Activated CD8-positive, alpha-beta T cell treated with anti-CD3 and anti-CD28 coated beads, Interleukin-2, amount 10 ng/mL, durations not matched to agents 7 days and 5 days (primary cell): ENCODE measurements around the gene PANX2. TPM values are rescaled to one million over a fixed set of nuclear protein-coding genes. Genes with fewer than 3 reads are reported as not detected.

ENCODE experiments used
- ATAC-seq: fragments of 150-1000 bp; cut with Tn5 transposase; one replicate; pipeline ENCODE4 v1.10.0; 2021; ENCODE audit warnings: moderate library complexity
- CTCF ChIA-PET: fragments of 350-600 bp; sonication (Branson Sonifier 250); formaldehyde crosslinking; loops from one replicate; lab custom pipeline; 2021; ENCODE audit warnings: antibody characterized with exemption; lab: Charles Lee
- POLR2A ChIA-PET: fragments of 350-600 bp; sonication (Branson Sonifier 250); formaldehyde crosslinking; loops from one replicate; lab custom pipeline; 2021; ENCODE audit warnings: antibody characterized with exemption; lab: Charles Lee
- DNase-seq: peaks from one replicate; pipeline ENCODE4 v3.0.0-alpha.2; 2020
- H3K27ac Mint-ChIP-seq: one replicate; pipeline ENCODE4 v1.8.0; 2021; ENCODE audit warnings: mild to moderate bottlenecking, mixed read lengths
- H3K27me3 Mint-ChIP-seq: one replicate; pipeline ENCODE4 v1.8.0; 2021; ENCODE audit warnings: low read depth, mixed read lengths
- H3K36me3 Mint-ChIP-seq: one replicate; pipeline ENCODE4 v1.8.0; 2021; ENCODE audit warnings: low read depth, mixed read lengths
- H3K4me1 Mint-ChIP-seq: one replicate; pipeline ENCODE4 v1.8.0; 2021; ENCODE audit warnings: low read depth, mixed read lengths
- H3K4me3 Mint-ChIP-seq: one replicate; pipeline ENCODE4 v1.8.0; 2021; ENCODE audit warnings: mild to moderate bottlenecking, mixed read lengths
- H3K9me3 Mint-ChIP-seq: one replicate; pipeline ENCODE4 v1.8.0; 2022; ENCODE audit warnings: mixed read lengths; ENCODE audit not compliant: insufficient read depth
- total RNA-seq, 2 experiments: library from RNA; stranded (reverse); gene quantifications; one replicate each; pipeline ENCODE4 v1.2.3, GENCODE V29; 2021

The PANX2 gene
- total RNA-seq, 2 experiments from 2014 or later, result 0.10 TPM; not detected in 1

DNA sequence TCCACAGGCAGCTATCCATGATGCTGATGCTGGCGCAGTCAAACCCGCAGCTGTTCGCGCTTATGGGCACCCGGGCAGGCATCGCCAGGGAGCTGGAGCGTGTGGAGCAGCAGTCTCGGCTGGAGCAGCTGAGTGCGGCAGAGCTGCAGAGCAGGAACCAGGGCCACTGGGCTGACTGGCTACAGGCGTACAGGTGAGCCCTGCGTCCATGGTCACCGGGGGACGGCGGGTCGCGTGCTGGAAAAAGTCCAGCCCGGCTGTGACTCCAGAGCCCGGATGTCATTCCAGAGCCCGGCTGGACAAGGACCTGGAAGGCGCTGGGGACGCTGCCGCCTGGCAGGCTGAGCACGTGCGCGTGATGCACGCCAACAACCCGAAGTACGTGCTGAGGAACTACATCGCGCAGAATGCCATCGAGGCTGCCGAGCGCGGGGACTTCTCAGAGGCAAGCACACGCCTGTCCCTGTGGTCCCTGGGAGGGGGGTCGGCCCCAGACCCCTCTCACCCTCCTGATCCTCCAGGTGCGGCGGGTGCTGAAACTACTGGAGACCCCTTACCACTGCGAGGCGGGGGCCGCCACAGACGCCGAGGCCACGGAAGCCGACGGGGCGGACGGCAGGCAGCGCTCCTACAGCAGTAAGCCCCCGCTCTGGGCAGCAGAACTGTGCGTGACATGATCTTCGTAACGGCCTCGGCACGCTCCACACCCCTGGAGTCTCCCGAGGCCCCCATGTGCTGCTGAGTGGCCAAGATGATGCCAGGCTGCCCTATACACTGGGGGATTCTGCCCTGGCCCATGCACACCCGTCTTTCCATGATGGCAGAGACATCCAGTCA, 46.4 kb downstream of the PANX2 start:
- ChIA-PET POLR2A (no interaction called here), CTCF (no interaction called here)
- H3K27ac Mint-ChIP-seq, result no peak overlapping the region
- peaks cover 43% of the 10 kb centered on the region for H3K36me3 Mint-ChIP-seq
- no peak for DNase-seq
- no peak for ATAC-seq
- H3K4me3 Mint-ChIP-seq, result no peak overlapping the region
- H3K4me1 Mint-ChIP-seq, result peaks cover 3% of the 10 kb centered on the region
- H3K27me3 Mint-ChIP-seq, result no peaks in the 10 kb centered on the region
- H3K9me3 Mint-ChIP-seq, result no peaks in the 10 kb centered on the region

DNA sequence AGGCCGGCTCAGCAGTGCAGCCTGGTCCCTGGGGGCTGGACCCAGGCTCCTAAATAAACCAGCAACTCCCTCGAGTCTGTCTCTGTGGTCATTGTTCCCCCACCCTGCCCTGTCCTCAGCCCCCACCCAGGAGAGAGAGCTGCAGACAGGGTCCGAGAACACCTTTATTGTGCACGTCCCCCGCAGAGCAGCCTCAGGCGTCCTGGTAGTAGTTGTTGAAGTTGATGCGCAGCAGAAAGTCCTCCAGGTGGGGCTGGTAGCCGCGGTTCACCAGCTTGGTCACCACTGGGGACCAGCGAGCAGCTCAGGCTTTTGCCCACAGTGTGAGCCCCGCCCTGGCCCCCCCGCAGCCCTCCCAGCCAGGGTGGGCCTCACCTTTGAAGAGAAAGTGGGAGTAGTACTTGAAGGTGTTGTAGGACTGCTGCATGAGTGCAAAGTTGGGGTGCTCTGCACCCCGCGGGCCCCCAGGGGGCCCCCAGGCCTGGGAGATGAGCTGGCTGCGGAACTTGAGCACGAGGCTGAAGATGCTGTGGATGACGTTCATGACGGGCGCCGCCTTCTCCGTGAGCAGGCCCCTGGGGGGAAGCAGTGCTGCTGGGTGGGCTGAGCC, 47.1 kb downstream of the PANX2 start:
- no peak overlapping the region for H3K4me3 Mint-ChIP-seq
- no peaks in the 10 kb centered on the region for H3K27me3 Mint-ChIP-seq
- POLR2A ChIA-PET, result interaction anchor here (0.7 kb wide), 1 partner anchor 26 kb away, joined by 3 read pairs; no protein-coding TSS in a partner anchor
- no peak for DNase-seq
- CTCF ChIA-PET, result no interaction called here
- no peaks in the 10 kb centered on the region for H3K9me3 Mint-ChIP-seq
- H3K27ac Mint-ChIP-seq, result no peak overlapping the region
- no peak for ATAC-seq
- peaks cover 39% of the 10 kb centered on the region for H3K36me3 Mint-ChIP-seq
- H3K4me1 Mint-ChIP-seq, result peaks cover 3% of the 10 kb centered on the region

DNA sequence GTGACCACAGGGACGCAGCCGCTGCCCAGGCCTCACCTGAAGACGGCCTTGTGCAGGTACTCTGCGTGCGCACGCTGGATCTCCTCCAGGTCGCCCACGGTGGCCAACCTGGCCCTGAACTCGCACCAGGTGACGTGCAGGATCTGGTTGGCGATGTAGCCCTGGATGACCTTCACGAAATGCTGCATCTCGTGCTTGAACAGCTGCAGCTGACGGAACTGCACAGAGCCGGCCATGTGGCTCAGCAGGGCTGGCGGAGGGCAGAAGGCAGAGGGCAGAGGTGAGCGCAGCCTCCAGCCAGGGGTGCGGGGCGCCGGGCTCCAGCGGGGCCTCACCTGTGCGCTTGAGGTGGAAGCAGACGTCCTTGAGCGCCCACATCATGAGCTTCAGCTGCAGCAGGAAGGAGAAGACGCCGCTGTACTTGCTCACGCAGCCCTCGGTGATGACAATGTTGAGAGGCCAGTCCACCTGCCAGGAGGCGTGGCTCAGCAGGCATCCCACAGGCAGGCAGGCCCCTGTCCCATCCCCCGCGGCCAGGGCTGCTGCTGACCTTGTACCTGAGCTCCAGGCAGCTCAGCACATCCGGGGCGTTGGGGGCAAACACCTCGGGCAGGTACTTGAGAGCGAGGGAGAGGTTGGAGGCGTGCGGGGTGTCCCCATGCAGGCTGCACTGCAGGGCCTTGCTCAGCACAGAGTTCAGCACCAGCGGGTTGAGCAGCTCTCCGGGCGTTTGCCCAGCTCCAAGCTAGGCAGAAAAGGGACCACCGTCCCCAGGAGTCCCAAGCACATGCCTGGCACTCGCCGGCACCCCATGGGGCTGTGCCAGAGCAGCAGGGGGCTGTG, 47.8 kb downstream of the PANX2 start:
- DNase-seq, result no peak
- H3K27ac Mint-ChIP-seq, result no peak overlapping the region
- no peaks in the 10 kb centered on the region for H3K27me3 Mint-ChIP-seq
- peaks cover 38% of the 10 kb centered on the region for H3K36me3 Mint-ChIP-seq
- H3K9me3 Mint-ChIP-seq, result no peaks in the 10 kb centered on the region
- CTCF ChIA-PET, result no interaction called here
- H3K4me1 Mint-ChIP-seq, result peaks cover 3% of the 10 kb centered on the region
- no peak overlapping the region for H3K4me3 Mint-ChIP-seq
- POLR2A ChIA-PET, result interaction anchor here (0.7 kb wide), 1 partner anchor 27 kb away, joined by 3 read pairs; no protein-coding TSS in a partner anchor
- ATAC-seq, result no peak

DNA sequence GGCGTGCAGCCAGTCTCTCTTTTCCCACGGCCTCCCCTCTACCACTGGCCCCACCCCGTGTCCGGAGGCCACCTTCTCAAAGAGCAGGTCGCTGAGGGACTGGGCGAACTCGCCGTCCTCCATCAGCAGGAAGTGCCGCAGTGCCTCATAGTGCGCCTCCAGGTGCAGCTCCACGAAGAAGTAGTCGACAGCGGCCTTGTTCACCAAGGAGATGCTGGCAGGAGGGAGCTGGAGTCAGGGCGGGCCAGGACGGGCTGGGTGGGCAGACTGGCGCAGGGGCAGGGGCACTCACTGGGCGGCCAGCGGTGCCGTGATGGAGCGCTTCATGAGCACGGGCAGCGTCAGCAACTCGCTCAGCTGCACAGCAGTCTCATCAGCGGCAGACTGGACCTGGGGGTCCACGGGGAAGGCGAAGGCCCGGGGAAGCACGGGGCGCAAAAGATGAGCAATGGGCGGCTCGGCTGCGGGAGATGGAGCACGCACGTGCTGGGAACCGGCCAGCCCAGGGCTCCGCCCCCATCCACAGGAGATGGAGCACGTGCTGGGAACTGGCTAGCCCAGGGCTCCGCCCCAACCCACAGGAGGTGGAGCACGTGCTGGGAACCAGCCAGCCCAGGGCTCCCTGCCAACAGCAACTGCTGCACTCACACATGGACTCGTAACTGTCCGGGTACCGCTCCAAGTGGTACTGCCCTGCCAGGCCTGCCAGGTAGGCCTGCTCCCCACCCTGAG, 48.6 kb downstream of the PANX2 start:
- ChIA-PET POLR2A (no interaction called here), CTCF (no interaction called here)
- Mint-ChIP-seq H3K27ac (no peak overlapping the region), H3K4me3 (no peak overlapping the region), H3K27me3 (no peaks in the 10 kb centered on the region), H3K9me3 (no peaks in the 10 kb centered on the region), H3K36me3 (peaks cover 39% of the 10 kb centered on the region), H3K4me1 (peaks cover 3% of the 10 kb centered on the region)
- ATAC-seq (no peak), DNase-seq (no peak)

DNA sequence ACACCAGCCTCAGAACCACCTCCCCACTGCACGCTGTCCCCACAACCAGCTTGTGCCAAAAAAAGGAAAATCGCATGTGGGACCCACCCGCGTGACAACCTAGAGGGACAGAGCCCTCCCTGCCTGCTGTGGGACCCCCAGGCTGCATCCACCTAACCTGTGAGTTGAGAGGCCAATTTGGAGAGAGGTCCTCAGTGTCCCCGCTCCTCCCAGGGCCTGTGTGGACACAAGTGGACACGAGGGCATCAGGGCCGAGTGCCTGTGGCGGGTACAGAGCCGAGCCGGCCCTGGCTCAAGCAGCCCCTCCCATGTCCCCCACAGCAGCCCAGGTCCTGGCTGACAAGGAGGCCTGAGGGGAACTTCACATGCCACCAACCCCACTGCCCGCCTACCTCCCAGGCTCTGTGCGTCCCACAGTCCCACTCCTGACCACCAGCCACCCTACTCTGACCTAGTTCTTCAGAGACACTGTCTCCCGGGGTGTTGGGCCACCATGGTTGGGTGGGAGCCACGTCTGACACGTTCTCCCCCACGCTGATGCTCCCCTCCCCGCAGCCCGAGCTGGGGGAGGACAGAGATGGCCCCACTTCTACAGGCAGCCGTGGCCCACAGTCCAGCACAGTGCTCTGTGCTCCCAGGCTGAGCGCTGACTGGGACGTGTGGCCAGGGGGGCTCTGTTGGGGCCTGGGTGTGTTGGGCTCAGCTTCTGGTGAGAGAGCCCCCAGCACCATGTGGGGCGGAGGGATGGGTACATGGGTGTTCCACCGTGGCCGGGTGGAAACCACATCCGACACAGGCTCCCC, 49.5 kb downstream of the PANX2 start:
- Mint-ChIP-seq H3K36me3 (peaks cover 38% of the 10 kb centered on the region), H3K27ac (no peak overlapping the region), H3K4me3 (no peak overlapping the region), H3K27me3 (no peaks in the 10 kb centered on the region), H3K9me3 (no peaks in the 10 kb centered on the region), H3K4me1 (no peaks in the 10 kb centered on the region)
- ChIA-PET CTCF (no interaction called here), POLR2A (no interaction called here)
- DNase-seq (no peak), ATAC-seq (no peak)

DNA sequence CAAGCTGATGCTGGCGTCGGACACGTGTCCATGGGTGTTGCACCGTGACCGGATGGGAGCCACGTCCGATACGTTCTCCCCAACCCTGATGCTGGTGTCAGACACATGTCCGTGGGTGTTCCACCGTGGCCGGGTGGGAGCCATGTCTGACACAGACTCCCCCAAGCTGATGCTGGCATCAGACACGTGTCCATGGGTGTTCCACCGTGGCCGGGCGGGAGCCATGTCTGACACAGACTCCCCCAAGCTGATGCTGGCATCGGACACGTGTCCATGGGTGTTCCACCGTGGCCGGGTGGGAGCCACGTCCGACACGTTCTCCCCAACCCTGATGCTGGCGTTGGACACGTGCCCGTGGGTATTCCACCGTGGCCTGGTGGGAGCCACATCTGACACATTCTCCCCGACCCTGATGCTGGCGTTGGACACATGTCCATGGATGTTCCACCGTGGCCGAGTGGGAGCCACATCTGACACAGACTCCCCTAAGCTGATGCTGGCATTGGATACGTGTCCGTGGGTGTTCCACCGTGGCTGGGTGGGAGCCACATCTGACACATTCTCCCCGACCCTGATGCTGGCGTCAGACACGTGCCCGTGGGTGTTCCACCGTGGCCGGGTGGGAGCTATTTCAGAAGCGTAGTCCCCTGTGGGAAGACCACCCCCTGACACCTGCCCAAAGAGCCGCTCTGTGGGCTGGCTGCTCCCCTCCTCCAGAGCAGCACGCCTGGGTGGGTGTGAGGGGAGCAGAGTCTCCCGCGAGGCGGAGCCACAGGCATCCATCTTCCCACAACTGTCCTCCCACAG, 50.3 kb downstream of the PANX2 start:
- Mint-ChIP-seq H3K9me3 (no peaks in the 10 kb centered on the region), H3K4me1 (no peaks in the 10 kb centered on the region), H3K27ac (no peak overlapping the region), H3K36me3 (peaks cover 35% of the 10 kb centered on the region), H3K27me3 (no peaks in the 10 kb centered on the region), H3K4me3 (no peak overlapping the region)
- ATAC-seq, result no peak
- ChIA-PET CTCF (no interaction called here), POLR2A (no interaction called here)
- no peak for DNase-seq

DNA sequence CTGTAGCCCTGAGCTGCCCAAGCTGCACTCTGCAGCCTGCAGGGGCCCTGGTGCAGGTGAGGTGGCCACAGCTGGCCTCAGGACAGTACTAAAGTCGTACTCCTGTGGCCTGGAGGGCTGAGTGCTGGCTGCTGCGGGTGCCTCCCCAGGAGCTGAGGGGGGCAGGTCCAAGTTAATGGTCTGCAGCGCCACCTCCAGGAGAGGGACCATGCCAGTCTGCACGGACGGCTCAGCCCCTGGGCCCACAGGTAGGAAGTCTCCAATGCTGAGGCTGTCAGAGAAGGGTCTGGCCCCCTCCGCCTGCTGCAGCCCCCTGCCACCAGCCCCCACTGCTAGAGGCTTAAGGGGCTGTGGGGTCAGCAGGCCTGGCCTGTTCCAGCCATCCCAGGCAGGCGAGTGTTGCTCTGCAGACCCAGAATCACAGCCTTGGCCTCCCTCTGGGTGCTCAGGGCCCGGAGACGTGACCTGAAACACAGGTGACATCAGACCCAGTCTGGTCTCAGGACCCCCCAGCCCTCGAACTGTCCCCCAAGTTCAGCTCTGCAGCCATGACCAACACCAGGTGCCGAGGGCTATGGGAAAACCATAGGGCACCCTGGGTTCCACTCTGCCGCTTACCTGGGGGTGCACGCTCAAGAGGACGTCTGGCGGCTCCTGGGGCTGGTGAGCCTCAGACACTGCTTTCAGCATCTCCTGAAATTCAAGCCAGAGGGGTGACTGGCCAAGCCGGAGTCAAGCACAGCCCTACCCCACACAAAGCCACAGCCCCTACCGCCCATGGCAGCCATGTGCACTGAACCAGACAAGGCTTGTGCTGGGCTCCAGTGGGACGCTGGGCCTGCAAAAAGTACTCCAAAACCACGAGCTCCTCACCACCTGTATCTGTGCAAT, 51.1 kb downstream of the PANX2 start:
- no peak overlapping the region for H3K27ac Mint-ChIP-seq
- peaks cover 33% of the 10 kb centered on the region for H3K36me3 Mint-ChIP-seq
- no peaks in the 10 kb centered on the region for H3K27me3 Mint-ChIP-seq
- DNase-seq (no peak), ATAC-seq (no peak)
- H3K9me3 Mint-ChIP-seq, result no peaks in the 10 kb centered on the region
- no peak overlapping the region for H3K4me3 Mint-ChIP-seq
- no peaks in the 10 kb centered on the region for H3K4me1 Mint-ChIP-seq
- POLR2A ChIA-PET, result no interaction called here
- CTCF ChIA-PET, result no interaction called here

DNA sequence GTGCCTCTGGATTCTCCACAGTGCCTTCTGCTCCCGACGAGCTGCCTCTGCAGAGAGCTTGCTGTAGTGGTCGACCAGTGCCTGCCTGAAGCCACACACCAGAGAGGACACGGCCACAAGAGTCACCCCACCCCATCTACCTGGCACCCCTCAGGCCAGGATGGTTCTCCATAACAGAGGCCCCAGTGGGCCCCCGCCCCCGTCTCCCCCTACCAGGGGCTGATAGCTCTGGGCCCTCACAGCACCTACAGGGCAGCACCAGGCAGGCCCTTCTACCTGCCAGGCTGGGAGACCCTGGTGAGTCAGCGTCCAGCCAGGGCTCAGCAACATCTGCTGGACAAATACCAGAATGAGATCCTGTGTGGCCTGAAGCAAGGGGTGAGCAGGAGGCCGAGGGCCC, 52.0 kb downstream of the PANX2 start:
- H3K4me3 Mint-ChIP-seq, result no peak overlapping the region
- no peaks in the 10 kb centered on the region for H3K27me3 Mint-ChIP-seq
- no peaks in the 10 kb centered on the region for H3K9me3 Mint-ChIP-seq
- ChIA-PET POLR2A (no interaction called here), CTCF (no interaction called here)
- no peak for ATAC-seq
- DNase-seq, result no peak
- H3K4me1 Mint-ChIP-seq, result no peaks in the 10 kb centered on the region
- peaks cover 33% of the 10 kb centered on the region for H3K36me3 Mint-ChIP-seq
- H3K27ac Mint-ChIP-seq, result no peak overlapping the region

DNA sequence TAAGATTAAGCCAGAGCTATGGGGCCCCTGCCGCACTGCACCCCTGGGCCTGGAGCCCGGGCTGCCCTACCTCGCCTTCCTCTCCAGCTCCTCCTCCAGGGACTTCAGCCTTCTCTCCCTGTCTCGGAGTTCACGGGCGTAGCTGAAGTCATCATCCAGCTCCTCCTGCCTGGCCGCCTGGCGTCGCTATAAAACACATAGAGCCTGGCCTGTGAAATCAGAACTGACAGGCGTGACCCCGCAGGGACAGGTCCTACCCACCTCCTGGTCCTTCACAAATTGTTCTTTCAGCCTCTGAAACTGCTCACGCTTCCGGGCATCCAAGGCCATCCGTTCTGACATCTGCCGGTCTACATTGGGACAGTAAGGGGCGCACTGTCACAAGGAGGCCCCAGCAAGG, 53.5 kb downstream of the PANX2 start:
- no peak overlapping the region for H3K27ac Mint-ChIP-seq
- CTCF ChIA-PET, result no interaction called here
- no peaks in the 10 kb centered on the region for H3K9me3 Mint-ChIP-seq
- peaks cover 34% of the 10 kb centered on the region for H3K36me3 Mint-ChIP-seq
- DNase-seq (no peak), ATAC-seq (no peak)
- no peaks in the 10 kb centered on the region for H3K4me1 Mint-ChIP-seq
- H3K27me3 Mint-ChIP-seq, result no peaks in the 10 kb centered on the region
- no peak overlapping the region for H3K4me3 Mint-ChIP-seq
- POLR2A ChIA-PET, result no interaction called here
